ENCODE data around the gene GID4. TPM values are rescaled to one million over a fixed set of nuclear protein-coding genes. Genes with fewer than 3 reads are reported as not detected.

Gene GID4
- total RNA-seq, 1 experiment from 2014 or later: 11.4 TPM

- Histone ChIP-seq H3K14ac (ENCODE audit: insufficient read depth, low read length) (no peak overlapping the region), H4K8ac (replicated peaks; ENCODE audit: insufficient read length, low read depth, low read length) (no peak overlapping the region), H2AFZ (ENCODE audit: low read length) (no peak overlapping the region), H2AK5ac (ENCODE audit: insufficient read length, low read length) (no peak overlapping the region), H2BK15ac (ENCODE audit: low read depth, low read length) (no peak overlapping the region), H3K27me3 (ENCODE audit: insufficient read depth, low read length) (no peaks in the 10 kb centered on the region), H3K9ac (ENCODE audit: extremely low read depth, insufficient read length, low read length) (no peak overlapping the region), H3K79me1 (ENCODE audit: insufficient read depth, low read depth, low read length, poor library complexity, severe bottlenecking) (no peaks in the 10 kb centered on the region), H3T11ph (ENCODE audit: low read length) (no peak overlapping the region), H3K27ac (ENCODE audit: insufficient read length, low read depth, low read length) (no peak overlapping the region), H4K91ac (ENCODE audit: insufficient read length, low read depth, low read length) (no peak overlapping the region), H2BK120ac (ENCODE audit: low read depth, low read length, poor library complexity, severe bottlenecking) (no peak overlapping the region), H2BK5ac (ENCODE audit: insufficient read length, low read length) (no peak overlapping the region), H2BK12ac (ENCODE audit: insufficient read length, low read depth, low read length) (no peak overlapping the region), H2BK20ac (ENCODE audit: low read depth, low read length, poor library complexity, severe bottlenecking) (no peak overlapping the region), H3K23me2 (ENCODE audit: insufficient read length, low read depth, low read length, poor library complexity, severe bottlenecking) (no peaks in the 10 kb centered on the region), H3K79me2 (ENCODE audit: insufficient read depth, low read length) (no peaks in the 10 kb centered on the region), H3K56ac (ENCODE audit: insufficient read length, low read depth, low read length) (no peak overlapping the region), H4K20me1 (ENCODE audit: control insufficient read depth, insufficient read depth, insufficient read length) (no peaks in the 10 kb centered on the region), H3K9me3 (ENCODE audit: control insufficient read depth, low read depth, low read length) (no peaks in the 10 kb centered on the region), H3K4ac (ENCODE audit: low read depth, low read length) (no peak overlapping the region), H3K4me2 (ENCODE audit: insufficient read depth, insufficient read length, low read length) (no peak overlapping the region), H3K23ac (ENCODE audit: insufficient read length, low read depth, low read length) (no peak overlapping the region), H4K5ac (ENCODE audit: insufficient read length, low read depth, low read length) (no peak overlapping the region), H3K4me1 (ENCODE audit: insufficient read depth, low read length) (no peaks in the 10 kb centered on the region), H3K18ac (ENCODE audit: insufficient read length, low read depth, low read length) (no peak overlapping the region)
- Mint-ChIP-seq H3K27ac (no peak overlapping the region), H3K4me3 (no peak overlapping the region), H3K27me3 (ENCODE audit: low read depth) (no peaks in the 10 kb centered on the region), H3K36me3 (ENCODE audit: insufficient read depth in 1 of 3, low read depth in 3 of 3) (peaks cover 5 to 31% (median 15%) of the 10 kb centered on the region in 3 experiments), H3K4me1 (peaks cover 0 to 2% of the 10 kb centered on the region in 2 experiments; a peak in 1 of 4 replicates), H3K9me3 (no peaks in the 10 kb centered on the region)
- no peak for TF ChIP-seq CTCF (conservative IDR thresholded peaks at IDR 0.05)
- DNase-seq: no peak
- no CpG with 5 or more reads among the region's 9 CpGs for WGBS (ENCODE audit: extremely low coverage, insufficient read length, low lambda C conversion rate)
These were observed 67.0 kb downstream of the GID4 start for GRCh38 chr17:18106211-18106610.
